DMS79 (cell line): ENCODE results near the gene ADGRL3.
"Not testable (repeated sequence)": the region's sequence is repeated elsewhere in the genome, so short reads cannot be mapped to it uniquely, and the experiment has no call there.

ENCODE experiments used
- DNase-seq: peaks from one replicate; lab custom pipeline; 2025; lab: John Stamatoyannopoulos, UW

ADGRL3 gene

GRCh38 chr4:61757983-61758382, 557.9 kb downstream of the ADGRL3 start:
- not testable (repeated sequence) for DNase-seq

GRCh38 chr4:61758596-61758995, 558.5 kb downstream of the ADGRL3 start:
- DNase-seq: not testable (repeated sequence)

GRCh38 chr4:61759245-61759644, 559.1 kb downstream of the ADGRL3 start:
- DNase-seq: not testable (repeated sequence)

- not testable (repeated sequence) for DNase-seq
Measured at GRCh38 chr4:61759885-61760284, 559.8 kb downstream of the ADGRL3 start.

GRCh38 chr4:61760820-61761219, 560.7 kb downstream of the ADGRL3 start:
- no peak for DNase-seq

- no peak for DNase-seq
Measured at GRCh38 chr4:61762722-61763627, 562.8 kb downstream of the ADGRL3 start.

- no peak for DNase-seq
Measured at GRCh38 chr4:61763682-61764081, 563.6 kb downstream of the ADGRL3 start.

GRCh38 chr4:61764090-61764489, 564.0 kb downstream of the ADGRL3 start:
- DNase-seq: not testable (repeated sequence)

- not testable (repeated sequence) for DNase-seq
Measured at GRCh38 chr4:61769444-61770167, 569.5 kb downstream of the ADGRL3 start.

- no peak for DNase-seq
Measured at GRCh38 chr4:61770456-61770855, 570.3 kb downstream of the ADGRL3 start.

GRCh38 chr4:61771056-61771455, 570.9 kb downstream of the ADGRL3 start:
- DNase-seq: no peak

GRCh38 chr4:61772126-61772525, 572.0 kb downstream of the ADGRL3 start:
- no peak for DNase-seq

- DNase-seq: no peak
Measured at GRCh38 chr4:61773655-61774245, 573.6 kb downstream of the ADGRL3 start.

GRCh38 chr4:61782133-61782532, 582.0 kb downstream of the ADGRL3 start:
- DNase-seq: no peak

- no peak for DNase-seq
Measured at GRCh38 chr4:61783050-61783449, 582.9 kb downstream of the ADGRL3 start.

- no peak for DNase-seq
Measured at GRCh38 chr4:61785761-61786160, 585.6 kb downstream of the ADGRL3 start.

GRCh38 chr4:61786211-61786610, 586.1 kb downstream of the ADGRL3 start:
- DNase-seq: no peak

- DNase-seq: no peak
Measured at GRCh38 chr4:61795998-61796397, 595.9 kb downstream of the ADGRL3 start.

- no peak for DNase-seq
Measured at GRCh38 chr4:61799794-61800193, 599.7 kb downstream of the ADGRL3 start.

- DNase-seq: no peak
Measured at GRCh38 chr4:61805227-61805626, 605.1 kb downstream of the ADGRL3 start.

GRCh38 chr4:61805979-61806378, 605.9 kb downstream of the ADGRL3 start:
- no peak for DNase-seq

- DNase-seq: no peak
Measured at GRCh38 chr4:61812171-61812570, 612.0 kb downstream of the ADGRL3 start.

GRCh38 chr4:61817071-61817470, 616.9 kb downstream of the ADGRL3 start:
- DNase-seq: no peak
